H1 (cell line): Measurements from ENCODE around the gene GSKIP. TPM values are rescaled to one million over a fixed set of nuclear protein-coding genes. Genes with fewer than 3 reads are reported as not detected.

Experiments used
- CTCF ChIA-PET: fragments of 300-600 bp; sonication (Branson Sonifier 250); formaldehyde crosslinking; loops from one replicate; lab custom pipeline; 2021; ENCODE audit not compliant: partially characterized antibody; lab: Charles Lee
- POLR2A ChIA-PET: fragments of 300-600 bp; sonication (Branson Sonifier 250); formaldehyde crosslinking; loops from one replicate; lab custom pipeline; 2021; ENCODE audit warnings: inconsistent platforms; ENCODE audit not compliant: partially characterized antibody; lab: Charles Lee
- DNase-seq, 2 experiments: peaks; one replicate each; pipeline versions ENCODE4 v3.0.0 to v3.0.0-alpha.2; 2010 to 2022; ENCODE audit warnings: low spot score in 2 of 2, low read depth in 1 of 2, mixed read lengths in 1 of 2
- FAIRE-seq: peaks from 2 replicates; lab custom pipeline; 2011; peaks lifted over from hg19 to GRCh38; lab: Jason Lieb, UNC
- H2AFZ ChIP-seq: 2 replicates; pipeline ENCODE4 v1.8.1; 2012; ENCODE audit warnings: low read length, inconsistent platforms
- H2AK5ac ChIP-seq: 2 replicates; pipeline ENCODE4 v1.6.1; 2013; ENCODE audit warnings: low read depth, low read length
- H2BK120ac ChIP-seq: replicated peaks from 2 replicates; pipeline ENCODE3; 2013; ENCODE audit warnings: low read depth, low read length, inconsistent platforms
- H2BK12ac ChIP-seq: 2 replicates; pipeline ENCODE4 v1.6.1; 2013; ENCODE audit warnings: low read depth, low read length
- H2BK15ac ChIP-seq: 2 replicates; pipeline ENCODE4 v1.6.1; 2013; ENCODE audit warnings: low read length
- H2BK20ac ChIP-seq: 2 replicates; pipeline ENCODE4 v1.6.1; 2013; ENCODE audit warnings: low read length
- H2BK5ac ChIP-seq: 2 replicates; pipeline ENCODE4 v1.6.1; 2013; ENCODE audit warnings: low read depth, low read length
- H3K14ac ChIP-seq: 2 replicates; pipeline ENCODE4 v1.6.1; 2013; ENCODE audit warnings: inconsistent platforms; ENCODE audit not compliant: insufficient read length
- H3K18ac ChIP-seq: 2 replicates; pipeline ENCODE4 v1.6.1; 2013; ENCODE audit warnings: low read length; ENCODE audit errors: extremely low read depth
- H3K23ac ChIP-seq: 2 replicates; pipeline ENCODE4 v1.6.1; 2013; ENCODE audit warnings: inconsistent platforms; ENCODE audit not compliant: insufficient read length
- H3K23me2 ChIP-seq: 2 replicates; pipeline ENCODE4 v1.6.1; 2013; ENCODE audit warnings: low read depth, low read length
- H3K27ac ChIP-seq: 2 replicates; pipeline ENCODE4 v1.6.1; 2011; ENCODE audit warnings: low read depth, low read length, inconsistent platforms
- H3K27me3 ChIP-seq, 4 experiments: replicated peaks in 1 of 4; 1 replicate in 1 of 4; 2 replicates in 3 of 4; pipeline versions ENCODE4 v1.6.1 to v1.8.1; 2011 to 2013; ENCODE audit warnings: low read length in 3 of 4, mild to moderate bottlenecking in 3 of 4, inconsistent platforms in 2 of 4, mixed read lengths in 2 of 4, moderate library complexity in 1 of 4; ENCODE audit not compliant: control insufficient read depth in 3 of 4, insufficient read depth in 3 of 4; ENCODE audit errors: extremely low read depth in 1 of 4
- H3K36me3 ChIP-seq, 4 experiments: 2 replicates each; pipeline versions ENCODE4 v1.6.1 to v1.8.1; 2011 to 2013; ENCODE audit warnings: mild to moderate bottlenecking in 4 of 4, low read length in 3 of 4, moderate library complexity in 2 of 4, control low read depth in 1 of 4, inconsistent platforms in 1 of 4; ENCODE audit not compliant: insufficient read depth in 4 of 4, control insufficient read depth in 2 of 4
- H3K4ac ChIP-seq: replicated peaks from 2 replicates; pipeline ENCODE3; 2013; ENCODE audit warnings: low read length, low read depth, mixed read lengths, inconsistent platforms; ENCODE audit not compliant: insufficient read length
- H3K4me1 ChIP-seq, 4 experiments: replicated peaks in 1 of 4; 1 replicate in 1 of 4; 2 replicates in 3 of 4; pipeline versions ENCODE4 v1.6.1 to v1.8.1; 2011 to 2013; ENCODE audit warnings: low read length in 3 of 4, inconsistent platforms in 2 of 4, mixed read lengths in 1 of 4; ENCODE audit not compliant: insufficient read depth in 4 of 4, control insufficient read depth in 3 of 4
- H3K4me2 ChIP-seq, 2 experiments: 2 replicates each; pipeline versions ENCODE4 v1.6.1 to v1.8.1; 2011 to 2013; ENCODE audit warnings: low read depth in 2 of 2, low read length in 2 of 2, control low read depth in 1 of 2, inconsistent platforms in 1 of 2, mild to moderate bottlenecking in 1 of 2; ENCODE audit not compliant: insufficient read depth in 1 of 2
- H3K4me3 ChIP-seq, 4 experiments: fragments of 200-600, 300-600 bp in 1 of 4; sonication (generic), shearing (Covaris generic), sonication (Bioruptor Twin) in 1 of 4; 2 replicates each; pipeline versions ENCODE4 v1.5.1 to v1.8.1; 2011 to 2016; ENCODE audit warnings: low read length in 4 of 4, low read depth in 3 of 4, control low read depth in 2 of 4, inconsistent platforms in 2 of 4, mild to moderate bottlenecking in 2 of 4, mixed read lengths in 1 of 4, moderate library complexity in 1 of 4; ENCODE audit not compliant: insufficient read depth in 2 of 4; ENCODE audit errors: extremely low read depth in 1 of 4
- H3K56ac ChIP-seq: replicated peaks from 2 replicates; pipeline ENCODE3; 2013; ENCODE audit warnings: low read depth, mild to moderate bottlenecking, mixed read lengths, low read length, inconsistent platforms; ENCODE audit not compliant: insufficient read length
- H3K79me1 ChIP-seq: 2 replicates; pipeline ENCODE4 v1.6.1; 2013; ENCODE audit warnings: low read depth, low read length, control low read depth
- H3K79me2 ChIP-seq, 2 experiments: 2 replicates each; pipeline versions ENCODE4 v1.6.1 to v1.8.1; 2012 to 2013; ENCODE audit warnings: low read length in 2 of 2, mild to moderate bottlenecking in 2 of 2, inconsistent platforms in 1 of 2; ENCODE audit not compliant: insufficient read depth in 2 of 2, control insufficient read depth in 1 of 2
- H3K9ac ChIP-seq, 4 experiments: replicated peaks in 1 of 4; 1 replicate in 1 of 4; 2 replicates in 3 of 4; pipeline versions ENCODE4 v1.6.1 to v1.8.1; 2011 to 2013; ENCODE audit warnings: low read depth in 3 of 4, low read length in 3 of 4, control low read depth in 2 of 4, mild to moderate bottlenecking in 2 of 4, moderate library complexity in 2 of 4, inconsistent platforms in 1 of 4; ENCODE audit errors: extremely low read depth in 1 of 4
- H3K9me3 ChIP-seq, 2 experiments: 2 replicates each; pipeline versions ENCODE4 v1.6.1 to v1.8.1; 2012 to 2013; ENCODE audit warnings: mild to moderate bottlenecking in 2 of 2, moderate library complexity in 2 of 2, control low read depth in 1 of 2, inconsistent platforms in 1 of 2, low read depth in 1 of 2, low read length in 1 of 2, mixed read lengths in 1 of 2; ENCODE audit not compliant: insufficient read depth in 2 of 2
- H4K20me1 ChIP-seq, 2 experiments: replicated peaks in 1 of 2; 2 replicates each; pipeline versions ENCODE3 to v1.8.1; 2011 to 2013; ENCODE audit warnings: inconsistent platforms in 2 of 2, low read length in 2 of 2, mild to moderate bottlenecking in 1 of 2; ENCODE audit not compliant: insufficient read depth in 2 of 2, control insufficient read depth in 1 of 2
- H4K5ac ChIP-seq: 2 replicates; pipeline ENCODE4 v1.6.1; 2013; ENCODE audit warnings: low read length, low read depth, mixed read lengths, inconsistent platforms; ENCODE audit not compliant: insufficient read length
- H4K8ac ChIP-seq: 2 replicates; pipeline ENCODE4 v1.8.0; 2013; ENCODE audit warnings: mild to moderate bottlenecking, moderate library complexity, low read length, inconsistent platforms; ENCODE audit not compliant: insufficient read depth; ENCODE audit errors: extremely low read depth
- H4K91ac ChIP-seq: replicated peaks from 2 replicates; pipeline ENCODE3; 2013; ENCODE audit warnings: low read length, mixed read lengths, inconsistent platforms; ENCODE audit not compliant: insufficient read length
- EP300 ChIP-seq, 2 experiments: IDR thresholded peaks; 1 replicate in 1 of 2; 2 replicates in 1 of 2; pipeline ENCODE4 v1.6.1; 2011 to 2012; ENCODE audit warnings: low read depth in 2 of 2, low read length in 2 of 2, mild to moderate bottlenecking in 2 of 2, borderline replicate concordance in 1 of 2, inconsistent platforms in 1 of 2, moderate library complexity in 1 of 2
- EZH2 ChIP-seq: fragments of 200-600 bp; sonication (generic); IDR thresholded peaks from 2 replicates; pipeline ENCODE4 v1.7.1; 2012; ENCODE audit warnings: low read depth, mild to moderate bottlenecking, moderate library complexity, low read length, inconsistent platforms; ENCODE audit not compliant: severe bottlenecking
- GTF2F1 ChIP-seq: IDR thresholded peaks from 2 replicates; pipeline ENCODE4 v1.6.1; 2012; ENCODE audit warnings: low read depth, low read length, improper control_type of control experiment, borderline replicate concordance
- JUND ChIP-seq: IDR thresholded peaks from 2 replicates; pipeline ENCODE4 v1.6.1; 2011; ENCODE audit warnings: mild to moderate bottlenecking, improper control_type of control experiment, low read length
- KDM5A ChIP-seq: fragments of 200-600 bp; IDR thresholded peaks from 2 replicates; pipeline ENCODE4 v1.7.1; 2012; ENCODE audit warnings: mild to moderate bottlenecking, low read length, inconsistent platforms, mixed read lengths
- RAD21 ChIP-seq, 2 experiments: IDR thresholded peaks in 1 of 2; conservative IDR thresholded peaks in 1 of 2; 2 replicates each; pipeline ENCODE4 v1.6.1; 2011; ENCODE audit warnings: low read depth in 2 of 2, low read length in 2 of 2, improper control_type of control experiment in 1 of 2, inconsistent platforms in 1 of 2, mild to moderate bottlenecking in 1 of 2, moderate library complexity in 1 of 2
- RFX5 ChIP-seq: IDR thresholded peaks from 2 replicates; pipeline ENCODE4 v1.6.1; 2011; ENCODE audit warnings: low read depth, low read length, improper control_type of control experiment, borderline replicate concordance
- SIN3A ChIP-seq, 2 experiments: IDR thresholded peaks in 1 of 2; conservative IDR thresholded peaks in 1 of 2; 2 replicates each; pipeline ENCODE4 v1.6.1; 2011 to 2012; ENCODE audit warnings: low read length in 2 of 2, improper control_type of control experiment in 1 of 2, low read depth in 1 of 2, mild to moderate bottlenecking in 1 of 2
- SIRT6 ChIP-seq: IDR thresholded peaks from one replicate; pipeline ENCODE4 v1.7.1; 2012; ENCODE audit warnings: low read length, inconsistent platforms
- SP1 ChIP-seq: IDR thresholded peaks from 2 replicates; pipeline ENCODE4 v1.6.1; 2011; ENCODE audit warnings: low read depth, low read length
- WGBS, 2 experiments: shearing (Covaris generic) in 1 of 2; methylation state at CpG; one replicate each; pipeline versions ENCODE4 v1.1.6 to v1.1.7; 2013 to 2015; ENCODE audit warnings: low lambda C conversion rate in 2 of 2, mixed read lengths in 2 of 2, inconsistent platforms in 1 of 2, low coverage in 1 of 2, missing lambda C conversion rate in 1 of 2; ENCODE audit not compliant: insufficient replicate concordance in 2 of 2, insufficient coverage in 1 of 2, insufficient read length in 1 of 2; ENCODE audit errors: extremely low coverage in 1 of 2, missing lambda C conversion rate in 1 of 2; 5-methylcytosine and 5-hydroxymethylcytosine counted together
- polyA plus RNA-seq, 7 experiments: library from polyadenylated mRNA; depleted of rRNA in 3 of 7; stranded (reverse) in 5 of 7; unstranded in 2 of 7; fragments of >200 nt in 5 of 7; fragments of 200-250 nt in 2 of 7; gene quantifications; 1 replicate in 5 of 7; 2 replicates in 1 of 7; 4 replicates in 1 of 7; pipeline versions ENCODE4 v1.2.1 to v1.2.3, GENCODE V29; 2011 to 2013; ENCODE audit warnings: missing spikeins in 2 of 7, mixed read lengths in 2 of 7
- total RNA-seq: library from RNA; stranded (reverse); fragmentation: NEBNext Ultra II Directional; extraction: Animal tissue kit (Norgen Biotek cat#: 25700); gene quantifications from 2 replicates; pipeline ENCODE4 v1.2.1, GENCODE V29; 2021
- TF ChIP-seq, protein P1 (sequence below): IDR thresholded peaks from 2 replicates; pipeline ENCODE4 v1.6.1; 2011; ENCODE audit warnings: low read length, improper control_type of control experiment

Gene GSKIP
- total and polyA plus RNA-seq, 2 of the 8 experiments (the other 6 are each of a cell fraction or from before 2014, with no cell fraction given) = 20.3 to 37.1 TPM

DNA sequence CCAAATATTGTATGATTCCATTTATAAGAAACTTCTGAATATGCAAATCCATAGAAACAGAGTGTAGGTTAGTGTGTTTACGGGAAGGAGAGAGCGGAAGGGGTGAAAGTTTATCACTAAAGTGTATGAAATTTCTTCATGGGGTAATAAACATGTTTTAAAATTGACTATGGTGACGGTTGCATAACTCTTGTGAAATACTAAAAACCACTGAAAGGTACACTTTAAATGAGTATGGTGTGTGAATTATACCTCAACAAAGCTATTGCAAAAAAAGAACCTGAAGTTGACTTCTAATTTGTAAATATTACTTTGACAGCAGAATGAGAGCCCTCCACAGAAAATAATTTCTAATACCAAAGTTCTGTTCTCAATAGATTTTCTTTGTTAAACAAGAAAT is 47.2 kb upstream of the GSKIP start:
- Histone ChIP-seq H4K5ac (no peak overlapping the region), H3K79me2 (no peaks in the 10 kb centered on the region), H3K4me3 (no peak overlapping the region), H4K20me1 (no peaks in the 10 kb centered on the region), H3K27me3 (no peaks in the 10 kb centered on the region), H2AFZ (no peak overlapping the region), H3K9me3 (no peaks in the 10 kb centered on the region), H2BK120ac (no peak overlapping the region), H4K8ac (no peak overlapping the region), H3K23me2 (no peaks in the 10 kb centered on the region), H3K4me2 (no peak overlapping the region), H3K9ac (no peak overlapping the region), H3K23ac (no peak overlapping the region), H2BK12ac (no peak overlapping the region), H3K79me1 (no peaks in the 10 kb centered on the region), H3K56ac (no peak overlapping the region), H3K14ac (no peak overlapping the region), H3K36me3 (peaks cover 0 to 24% (median 4%) of the 10 kb centered on the region in 4 experiments; a peak in 5 of 8 replicates), H3K4me1 (no peaks in the 10 kb centered on the region), H3K4ac (no peak overlapping the region), H3K27ac (no peak overlapping the region), H4K91ac (no peak overlapping the region), H3K18ac (no peak overlapping the region), H2BK15ac (no peak overlapping the region), H2BK20ac (no peak overlapping the region), H2AK5ac (no peak overlapping the region), H2BK5ac (no peak overlapping the region)
- CTCF ChIA-PET = interaction anchor here (0.9 to 2.3 kb wide), 2 partner anchors 12 to 18 kb away, joined by 3 to 9 read pairs; no protein-coding TSS in a partner anchor
- no peak for FAIRE-seq
- POLR2A ChIA-PET = no interaction called here
- WGBS, 2 experiments = 88 to 100% methylated on average over 2 to 3 of the region's 3 CpGs
- DNase-seq = no peak
- TF ChIP-seq RAD21 (IDR thresholded peaks at IDR 0.05 in 1 of 2, conservative IDR thresholded peaks at IDR 0.05 in 1 of 2; ENCODE audit: low read depth in 2 of 2, low read length in 2 of 2) (no peak), EZH2 (no peak), JUND (no peak), KDM5A (no peak), EP300 (IDR thresholded peaks at IDR 0.05; ENCODE audit: borderline replicate concordance in 1 of 2, low read depth in 2 of 2, low read length in 2 of 2) (no peak), SIRT6 (no peak), SIN3A (conservative IDR thresholded peaks at IDR 0.05 in 1 of 2, IDR thresholded peaks at IDR 0.05 in 1 of 2; ENCODE audit: low read depth in 1 of 2, low read length in 2 of 2) (no peak), GTF2F1 (no peak), RFX5 (no peak), SP1 (no peak)
- TF ChIP-seq, protein P1, sequence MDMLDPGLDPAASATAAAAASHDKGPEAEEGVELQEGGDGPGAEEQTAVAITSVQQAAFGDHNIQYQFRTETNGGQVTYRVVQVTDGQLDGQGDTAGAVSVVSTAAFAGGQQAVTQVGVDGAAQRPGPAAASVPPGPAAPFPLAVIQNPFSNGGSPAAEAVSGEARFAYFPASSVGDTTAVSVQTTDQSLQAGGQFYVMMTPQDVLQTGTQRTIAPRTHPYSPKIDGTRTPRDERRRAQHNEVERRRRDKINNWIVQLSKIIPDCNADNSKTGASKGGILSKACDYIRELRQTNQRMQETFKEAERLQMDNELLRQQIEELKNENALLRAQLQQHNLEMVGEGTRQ = no peak
